HG02678 (cell line): ENCODE measurements around the gene DNAJB9.

Experiments used
- ATAC-seq: cut with Tn5 transposase; IDR thresholded peaks from one replicate; pipeline ENCODE4 v1.9.1; 2021; ENCODE audit warnings: mild to moderate bottlenecking, moderate library complexity; ENCODE audit not compliant: unreplicated experiment

DNAJB9 gene

DNA sequence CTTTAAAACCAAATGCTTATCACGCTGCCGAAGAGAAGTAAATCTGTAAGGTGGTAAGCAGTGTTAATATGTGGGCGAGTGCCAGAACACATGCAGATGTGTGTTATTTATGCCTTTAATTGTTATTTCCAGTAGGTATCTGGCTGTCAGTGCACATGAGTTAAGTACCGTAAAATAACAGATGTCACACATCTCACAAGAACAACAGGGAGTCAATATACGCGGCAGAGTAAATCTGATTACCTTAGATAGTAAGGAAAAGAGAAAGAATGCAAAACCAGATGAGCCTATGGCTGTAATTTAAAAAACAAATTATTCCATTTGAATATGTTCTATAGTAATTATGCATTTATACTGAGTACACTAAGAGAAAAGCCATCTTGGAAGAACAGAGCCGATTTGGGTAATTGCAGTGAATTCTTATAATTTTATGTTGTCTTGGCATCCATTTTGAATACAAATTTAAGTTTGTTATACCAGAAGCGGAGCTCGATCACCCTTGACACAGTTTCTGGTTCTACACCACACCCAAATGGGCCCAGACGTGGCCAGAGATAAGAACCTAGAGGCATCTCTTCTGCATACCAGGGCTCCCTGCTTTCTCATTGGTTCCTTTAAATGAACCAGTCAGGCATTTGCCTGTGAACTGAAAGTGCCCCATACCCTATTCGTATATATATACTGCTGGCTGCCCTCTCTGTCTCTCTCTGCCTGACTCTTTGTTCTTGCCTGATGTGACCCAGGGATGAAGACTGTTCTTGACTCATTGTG, 34.8 kb downstream of the DNAJB9 start:
- no peak for ATAC-seq

DNA sequence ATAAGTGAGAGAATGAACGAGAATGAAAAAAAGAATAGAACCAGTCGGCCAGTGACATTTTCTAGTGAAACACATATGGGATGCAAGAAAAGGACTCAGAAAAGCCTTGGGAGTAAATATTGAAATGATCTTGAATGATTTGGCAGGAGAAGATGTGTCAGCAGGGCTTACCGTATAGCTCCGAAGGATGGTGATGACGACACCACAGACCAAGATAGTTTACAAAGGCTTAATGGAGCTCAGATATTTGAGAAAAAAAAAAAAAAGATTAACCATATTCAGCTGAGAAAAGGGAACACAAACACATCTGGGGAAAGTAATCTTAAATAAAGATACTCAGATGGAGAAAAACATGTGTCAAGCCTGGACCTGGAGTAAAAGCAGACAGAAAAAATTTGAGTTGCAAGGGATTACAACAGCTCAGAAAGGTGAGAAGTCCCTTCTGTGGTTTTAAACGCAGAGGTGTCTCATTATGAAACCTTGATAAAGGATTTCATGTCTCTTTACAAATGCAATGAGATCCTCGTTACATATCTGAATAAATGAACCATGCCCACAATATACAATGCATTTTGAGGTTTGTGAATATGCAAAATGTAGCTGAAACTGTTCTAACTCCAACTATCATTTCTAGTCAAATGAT, 36.0 kb downstream of the DNAJB9 start:
- ATAC-seq, result no peak

DNA sequence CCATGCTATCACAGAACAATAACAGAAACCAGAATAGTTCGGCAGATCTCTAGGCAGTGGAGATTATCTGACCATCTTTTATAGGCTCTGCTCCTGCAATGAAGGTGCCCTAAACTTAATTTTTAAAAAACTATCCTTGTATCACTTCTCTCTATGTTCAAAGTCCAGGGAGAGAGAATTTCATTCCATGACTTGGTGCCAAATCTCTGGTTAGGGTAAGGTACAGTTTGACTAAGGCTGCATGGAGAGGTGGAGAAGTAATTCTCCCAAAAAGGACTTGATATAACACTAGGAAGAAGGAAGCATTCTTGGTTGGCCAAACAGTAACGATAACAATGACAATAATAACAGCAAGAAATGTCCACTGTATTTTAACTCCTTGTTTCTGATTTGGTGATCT, 40.0 kb downstream of the DNAJB9 start:
- ATAC-seq, result no peak

GRCh38 chr7:108611268-108611667, 41.6 kb downstream of the DNAJB9 start:
- ATAC-seq, result no peak

DNA sequence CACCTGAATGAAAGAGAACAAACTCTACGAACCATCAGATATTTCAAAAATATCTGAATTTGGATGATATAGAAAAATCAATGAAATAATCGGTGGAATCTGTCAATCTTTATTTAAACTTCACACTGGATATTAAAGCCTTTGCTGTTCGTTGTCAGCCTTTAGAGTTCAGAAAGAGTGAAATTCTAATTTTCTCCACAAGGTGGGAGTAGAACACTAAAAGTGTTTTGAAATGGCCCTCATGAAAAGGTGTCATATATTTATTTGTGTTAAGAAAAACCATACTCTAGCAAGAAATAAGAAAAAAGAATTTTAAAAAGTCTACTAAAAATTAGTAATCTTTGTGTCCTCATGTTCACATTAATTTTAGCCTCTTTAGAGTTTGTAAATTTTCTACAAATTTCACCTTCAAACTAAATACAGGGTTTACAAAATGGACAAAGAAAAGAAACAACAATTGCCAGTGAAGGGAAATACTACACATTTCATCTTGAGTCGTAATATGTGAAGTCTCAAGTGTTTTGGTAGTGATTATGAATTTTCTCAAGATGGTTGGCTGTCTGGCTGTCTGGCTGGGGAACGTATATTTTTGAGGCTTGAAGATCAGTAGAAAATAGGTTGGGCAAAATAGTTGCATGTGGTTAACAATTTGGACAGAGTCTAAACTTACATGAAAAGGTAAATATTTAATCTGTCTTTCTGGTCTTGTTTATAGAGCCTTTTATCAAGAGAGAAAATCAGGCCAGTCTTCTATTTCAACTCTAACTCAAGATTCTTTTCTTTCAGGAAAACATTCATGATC, 43.7 kb downstream of the DNAJB9 start:
- peak; percentile 87 for ATAC-seq

DNA sequence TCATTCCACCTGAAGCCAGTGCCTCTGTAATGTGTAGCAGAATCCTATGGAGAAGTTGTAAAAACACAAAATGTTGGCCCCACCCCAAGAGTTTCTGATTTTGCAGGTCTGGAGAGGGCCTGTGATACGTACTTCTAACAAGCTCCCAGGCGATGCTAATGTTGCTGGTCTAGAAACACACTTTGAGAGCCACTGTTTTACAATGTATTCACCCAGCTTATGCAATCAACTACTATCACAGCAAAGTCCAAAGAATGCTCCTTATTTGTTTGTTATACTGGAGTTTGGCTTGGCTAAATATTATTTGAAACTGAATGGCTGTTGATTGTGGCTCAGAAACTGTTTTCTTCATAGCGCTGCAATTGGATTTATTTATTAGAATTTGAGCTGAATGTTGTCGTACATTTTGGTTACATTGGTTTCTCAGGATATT, 44.3 kb downstream of the DNAJB9 start:
- ATAC-seq, result no peak

- ATAC-seq, result no peak
Observed at GRCh38 chr7:108614896-108615295, 45.2 kb downstream of the DNAJB9 start.

DNA sequence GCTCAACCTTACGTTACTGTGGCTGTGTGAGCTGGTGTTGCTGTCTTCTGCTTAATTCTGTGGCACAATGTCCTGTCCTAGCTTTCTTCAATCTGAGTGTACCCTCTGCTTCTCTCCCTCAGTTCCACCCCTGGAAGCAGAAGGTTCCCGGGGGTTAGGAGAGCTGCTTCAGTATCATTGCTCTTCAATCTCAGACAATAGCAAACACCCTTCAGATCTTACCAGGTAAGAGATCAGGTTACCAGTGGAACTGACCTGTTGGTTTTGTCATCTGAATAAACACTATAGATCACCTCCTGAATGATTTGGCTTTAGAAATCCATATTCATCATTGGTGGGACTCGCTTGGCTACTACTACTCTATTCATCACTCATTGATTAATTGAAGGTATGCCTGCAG, 48.4 kb downstream of the DNAJB9 start:
- ATAC-seq, result no peak

DNA sequence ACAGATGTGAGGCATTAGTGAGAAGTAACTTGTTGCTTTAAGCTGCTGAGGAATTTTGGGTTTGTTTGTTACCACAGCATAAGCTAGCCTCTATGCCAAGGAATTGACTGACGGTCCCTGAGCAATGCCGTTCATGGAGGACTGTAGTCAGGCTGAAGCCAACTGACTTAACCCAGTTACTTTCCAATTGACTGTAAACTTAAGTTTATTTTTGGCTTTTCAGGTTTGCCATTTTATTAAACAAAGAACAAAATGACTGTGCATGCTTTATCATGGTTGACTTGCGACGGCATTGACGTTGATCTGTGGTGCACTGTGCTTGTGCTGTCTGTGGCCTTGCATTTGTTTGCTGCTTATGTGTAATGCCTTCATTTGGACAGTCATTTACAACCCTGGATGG, 53.5 kb downstream of the DNAJB9 start:
- ATAC-seq, result peak; percentile 59
